Activated CD4-positive, alpha-beta T cell treated with anti-CD3 and anti-CD28 coated beads, Interleukin-2, amount 50 U/mL, for 1 hour (primary cell): Measurements from ENCODE around the gene LDLRAD3.

Experiments
- DNase-seq: peaks from one replicate; pipeline ENCODE4 v3.0.0-alpha.2; 2020

Gene LDLRAD3

GRCh38 chr11:36081274-36081945, 137.5 kb downstream of the LDLRAD3 start:
- no peak for DNase-seq

- no peak for DNase-seq
Measured at GRCh38 chr11:36086366-36086765, 142.5 kb downstream of the LDLRAD3 start.

- no peak for DNase-seq
Measured at GRCh38 chr11:36088266-36088972, 144.6 kb downstream of the LDLRAD3 start.

- DNase-seq = no peak
Measured at GRCh38 chr11:36089920-36090319, 146.1 kb downstream of the LDLRAD3 start.

GRCh38 chr11:36090356-36091109, 146.7 kb downstream of the LDLRAD3 start:
- no peak for DNase-seq

- no peak for DNase-seq
Measured at GRCh38 chr11:36091256-36091811, 147.5 kb downstream of the LDLRAD3 start.

- DNase-seq = no peak
Measured at GRCh38 chr11:36092314-36093030, 148.6 kb downstream of the LDLRAD3 start.

- DNase-seq = no peak
Measured at GRCh38 chr11:36093548-36093947, 149.7 kb downstream of the LDLRAD3 start.

GRCh38 chr11:36094164-36094563, 150.3 kb downstream of the LDLRAD3 start:
- no peak for DNase-seq

- no peak for DNase-seq
Measured at GRCh38 chr11:36095716-36096115, 151.9 kb downstream of the LDLRAD3 start.

- DNase-seq = no peak
Measured at GRCh38 chr11:36097219-36097650, 153.4 kb downstream of the LDLRAD3 start.

- no peak for DNase-seq
Measured at GRCh38 chr11:36098087-36098486, 154.2 kb downstream of the LDLRAD3 start.

- no peak for DNase-seq
Measured at GRCh38 chr11:36098853-36099375, 155.1 kb downstream of the LDLRAD3 start.

- no peak for DNase-seq
Measured at GRCh38 chr11:36101466-36101865, 157.6 kb downstream of the LDLRAD3 start.

- no peak for DNase-seq
Measured at GRCh38 chr11:36102868-36103267, 159.0 kb downstream of the LDLRAD3 start.

- DNase-seq = no peak
Measured at GRCh38 chr11:36103933-36104530, 160.2 kb downstream of the LDLRAD3 start.

GRCh38 chr11:36104660-36104992, 160.8 kb downstream of the LDLRAD3 start:
- DNase-seq = no peak

- DNase-seq = no peak
Measured at GRCh38 chr11:36105743-36106581, 162.1 kb downstream of the LDLRAD3 start.

- no peak for DNase-seq
Measured at GRCh38 chr11:36107547-36107946, 163.7 kb downstream of the LDLRAD3 start.

GRCh38 chr11:36108881-36109589, 165.2 kb downstream of the LDLRAD3 start:
- DNase-seq = no peak

- no peak for DNase-seq
Measured at GRCh38 chr11:36109590-36109849, 165.7 kb downstream of the LDLRAD3 start.
